H1 (cell line): ENCODE data around the gene DHFR2. TPM values are rescaled to one million over a fixed set of nuclear protein-coding genes. Genes with fewer than 3 reads are reported as not detected.

Experiments used
- CHD1 ChIP-seq: IDR thresholded peaks from 2 replicates; pipeline ENCODE4 v1.6.1; 2012; ENCODE audit warnings: low read depth, low read length, improper control_type of control experiment
- polyA plus RNA-seq, 7 experiments: library from polyadenylated mRNA; depleted of rRNA in 3 of 7; stranded (reverse) in 5 of 7; unstranded in 2 of 7; fragments of >200 nt in 5 of 7; fragments of 200-250 nt in 2 of 7; gene quantifications; 1 replicate in 5 of 7; 2 replicates in 1 of 7; 4 replicates in 1 of 7; pipeline versions ENCODE4 v1.2.1 to v1.2.3, GENCODE V29; 2011 to 2013; ENCODE audit warnings: missing spikeins in 2 of 7, mixed read lengths in 2 of 7
- total RNA-seq: library from RNA; stranded (reverse); fragmentation: NEBNext Ultra II Directional; extraction: Animal tissue kit (Norgen Biotek cat#: 25700); gene quantifications from 2 replicates; pipeline ENCODE4 v1.2.1, GENCODE V29; 2021
- TF ChIP-seq, protein P1 (sequence below): fragments of 300-600 bp; sonication (generic); IDR thresholded peaks from 2 replicates; pipeline ENCODE4 v1.7.1; 2012; ENCODE audit warnings: low read length, moderate library complexity, mild to moderate bottlenecking, inconsistent platforms; ENCODE audit not compliant: insufficient replicate concordance

Gene DHFR2
- total and polyA plus RNA-seq, 2 of the 8 experiments (the other 6 are each of a cell fraction or from before 2014, with no cell fraction given): 0.59 to 2.6 TPM

- TF ChIP-seq, protein P1, sequence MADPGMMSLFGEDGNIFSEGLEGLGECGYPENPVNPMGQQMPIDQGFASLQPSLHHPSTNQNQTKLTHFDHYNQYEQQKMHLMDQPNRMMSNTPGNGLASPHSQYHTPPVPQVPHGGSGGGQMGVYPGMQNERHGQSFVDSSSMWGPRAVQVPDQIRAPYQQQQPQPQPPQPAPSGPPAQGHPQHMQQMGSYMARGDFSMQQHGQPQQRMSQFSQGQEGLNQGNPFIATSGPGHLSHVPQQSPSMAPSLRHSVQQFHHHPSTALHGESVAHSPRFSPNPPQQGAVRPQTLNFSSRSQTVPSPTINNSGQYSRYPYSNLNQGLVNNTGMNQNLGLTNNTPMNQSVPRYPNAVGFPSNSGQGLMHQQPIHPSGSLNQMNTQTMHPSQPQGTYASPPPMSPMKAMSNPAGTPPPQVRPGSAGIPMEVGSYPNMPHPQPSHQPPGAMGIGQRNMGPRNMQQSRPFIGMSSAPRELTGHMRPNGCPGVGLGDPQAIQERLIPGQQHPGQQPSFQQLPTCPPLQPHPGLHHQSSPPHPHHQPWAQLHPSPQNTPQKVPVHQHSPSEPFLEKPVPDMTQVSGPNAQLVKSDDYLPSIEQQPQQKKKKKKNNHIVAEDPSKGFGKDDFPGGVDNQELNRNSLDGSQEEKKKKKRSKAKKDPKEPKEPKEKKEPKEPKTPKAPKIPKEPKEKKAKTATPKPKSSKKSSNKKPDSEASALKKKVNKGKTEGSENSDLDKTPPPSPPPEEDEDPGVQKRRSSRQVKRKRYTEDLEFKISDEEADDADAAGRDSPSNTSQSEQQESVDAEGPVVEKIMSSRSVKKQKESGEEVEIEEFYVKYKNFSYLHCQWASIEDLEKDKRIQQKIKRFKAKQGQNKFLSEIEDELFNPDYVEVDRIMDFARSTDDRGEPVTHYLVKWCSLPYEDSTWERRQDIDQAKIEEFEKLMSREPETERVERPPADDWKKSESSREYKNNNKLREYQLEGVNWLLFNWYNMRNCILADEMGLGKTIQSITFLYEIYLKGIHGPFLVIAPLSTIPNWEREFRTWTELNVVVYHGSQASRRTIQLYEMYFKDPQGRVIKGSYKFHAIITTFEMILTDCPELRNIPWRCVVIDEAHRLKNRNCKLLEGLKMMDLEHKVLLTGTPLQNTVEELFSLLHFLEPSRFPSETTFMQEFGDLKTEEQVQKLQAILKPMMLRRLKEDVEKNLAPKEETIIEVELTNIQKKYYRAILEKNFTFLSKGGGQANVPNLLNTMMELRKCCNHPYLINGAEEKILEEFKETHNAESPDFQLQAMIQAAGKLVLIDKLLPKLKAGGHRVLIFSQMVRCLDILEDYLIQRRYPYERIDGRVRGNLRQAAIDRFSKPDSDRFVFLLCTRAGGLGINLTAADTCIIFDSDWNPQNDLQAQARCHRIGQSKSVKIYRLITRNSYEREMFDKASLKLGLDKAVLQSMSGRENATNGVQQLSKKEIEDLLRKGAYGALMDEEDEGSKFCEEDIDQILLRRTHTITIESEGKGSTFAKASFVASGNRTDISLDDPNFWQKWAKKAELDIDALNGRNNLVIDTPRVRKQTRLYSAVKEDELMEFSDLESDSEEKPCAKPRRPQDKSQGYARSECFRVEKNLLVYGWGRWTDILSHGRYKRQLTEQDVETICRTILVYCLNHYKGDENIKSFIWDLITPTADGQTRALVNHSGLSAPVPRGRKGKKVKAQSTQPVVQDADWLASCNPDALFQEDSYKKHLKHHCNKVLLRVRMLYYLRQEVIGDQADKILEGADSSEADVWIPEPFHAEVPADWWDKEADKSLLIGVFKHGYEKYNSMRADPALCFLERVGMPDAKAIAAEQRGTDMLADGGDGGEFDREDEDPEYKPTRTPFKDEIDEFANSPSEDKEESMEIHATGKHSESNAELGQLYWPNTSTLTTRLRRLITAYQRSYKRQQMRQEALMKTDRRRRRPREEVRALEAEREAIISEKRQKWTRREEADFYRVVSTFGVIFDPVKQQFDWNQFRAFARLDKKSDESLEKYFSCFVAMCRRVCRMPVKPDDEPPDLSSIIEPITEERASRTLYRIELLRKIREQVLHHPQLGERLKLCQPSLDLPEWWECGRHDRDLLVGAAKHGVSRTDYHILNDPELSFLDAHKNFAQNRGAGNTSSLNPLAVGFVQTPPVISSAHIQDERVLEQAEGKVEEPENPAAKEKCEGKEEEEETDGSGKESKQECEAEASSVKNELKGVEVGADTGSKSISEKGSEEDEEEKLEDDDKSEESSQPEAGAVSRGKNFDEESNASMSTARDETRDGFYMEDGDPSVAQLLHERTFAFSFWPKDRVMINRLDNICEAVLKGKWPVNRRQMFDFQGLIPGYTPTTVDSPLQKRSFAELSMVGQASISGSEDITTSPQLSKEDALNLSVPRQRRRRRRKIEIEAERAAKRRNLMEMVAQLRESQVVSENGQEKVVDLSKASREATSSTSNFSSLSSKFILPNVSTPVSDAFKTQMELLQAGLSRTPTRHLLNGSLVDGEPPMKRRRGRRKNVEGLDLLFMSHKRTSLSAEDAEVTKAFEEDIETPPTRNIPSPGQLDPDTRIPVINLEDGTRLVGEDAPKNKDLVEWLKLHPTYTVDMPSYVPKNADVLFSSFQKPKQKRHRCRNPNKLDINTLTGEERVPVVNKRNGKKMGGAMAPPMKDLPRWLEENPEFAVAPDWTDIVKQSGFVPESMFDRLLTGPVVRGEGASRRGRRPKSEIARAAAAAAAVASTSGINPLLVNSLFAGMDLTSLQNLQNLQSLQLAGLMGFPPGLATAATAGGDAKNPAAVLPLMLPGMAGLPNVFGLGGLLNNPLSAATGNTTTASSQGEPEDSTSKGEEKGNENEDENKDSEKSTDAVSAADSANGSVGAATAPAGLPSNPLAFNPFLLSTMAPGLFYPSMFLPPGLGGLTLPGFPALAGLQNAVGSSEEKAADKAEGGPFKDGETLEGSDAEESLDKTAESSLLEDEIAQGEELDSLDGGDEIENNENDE: no peak
- TF ChIP-seq CHD1: no peak
Measured at GRCh38 chr3:94106268-94106667, 43.6 kb upstream of the DHFR2 start (continued).
